Ectodermal cell (in vitro differentiated cells): ENCODE results near the gene MTSS2.
A peak's percentile ranks its signal among the peaks of the same experiment; 100 is the strongest.

Source experiments
- H3K27ac ChIP-seq: 2 replicates; pipeline ENCODE4 v1.7.0; 2013; ENCODE audit warnings: mild to moderate bottlenecking, low read depth, low read length; ENCODE audit not compliant: insufficient read depth, poor library complexity, severe bottlenecking
- H3K27me3 ChIP-seq: 2 replicates; pipeline ENCODE4 v1.7.0; 2013; ENCODE audit warnings: mild to moderate bottlenecking, low read length; ENCODE audit not compliant: insufficient read depth, control insufficient read depth, poor library complexity, severe bottlenecking
- H3K36me3 ChIP-seq: one replicate; pipeline ENCODE4 v1.7.0; 2013; ENCODE audit warnings: low read length; ENCODE audit not compliant: control insufficient read depth, insufficient read depth
- H3K4me1 ChIP-seq: one replicate; pipeline ENCODE4 v1.7.0; 2013; ENCODE audit warnings: low read length; ENCODE audit not compliant: control insufficient read depth, insufficient read depth
- H3K4me3 ChIP-seq: 2 replicates; pipeline ENCODE4 v1.7.0; 2013; ENCODE audit warnings: low read depth, low read length, control low read depth; ENCODE audit not compliant: insufficient read depth
- H3K9me3 ChIP-seq: 2 replicates; pipeline ENCODE4 v1.7.0; 2013; ENCODE audit warnings: mild to moderate bottlenecking, low read length, moderate library complexity; ENCODE audit not compliant: control insufficient read depth
- WGBS, 2 experiments: methylation state at CpG; one replicate each; pipeline ENCODE4 v1.1.7; 2013; ENCODE audit warnings: missing lambda C conversion rate in 2 of 2; 5-methylcytosine and 5-hydroxymethylcytosine counted together

MTSS2 gene

GRCh38 chr16:70686376-70687101 is 686 bp upstream of the MTSS2 start:
- WGBS, 2 experiments: 60 to 63% methylated on average over 29 of the region's 29 CpGs
- H3K36me3 ChIP-seq: no peaks in the 10 kb centered on the region
- peaks cover 37% of the 10 kb centered on the region for H3K4me1 ChIP-seq
- H3K27me3 ChIP-seq: no peaks in the 10 kb centered on the region
- no peak overlapping the region for H3K27ac ChIP-seq
- H3K4me3 ChIP-seq: peak overlapping the region; percentile 80
- no peaks in the 10 kb centered on the region for H3K9me3 ChIP-seq

GRCh38 chr16:70685061-70685937 is 554 bp downstream of the MTSS2 start:
- no peaks in the 10 kb centered on the region for H3K9me3 ChIP-seq
- H3K36me3 ChIP-seq: no peaks in the 10 kb centered on the region
- H3K27me3 ChIP-seq: no peaks in the 10 kb centered on the region
- peaks cover 29% of the 10 kb centered on the region for H3K4me1 ChIP-seq
- H3K4me3 ChIP-seq: peak overlapping the region; percentile 80
- 2 to 3% methylated on average over 89 to 90 of the region's 90 CpGs for WGBS, 2 experiments
- H3K27ac ChIP-seq: no peak overlapping the region

GRCh38 chr16:70684146-70685060 is 1.4 kb downstream of the MTSS2 start:
- H3K36me3 ChIP-seq: no peaks in the 10 kb centered on the region
- H3K27ac ChIP-seq: no peak overlapping the region
- 91% methylated on average over 14 of the region's 14 CpGs for WGBS, 2 experiments
- H3K9me3 ChIP-seq: no peaks in the 10 kb centered on the region
- H3K4me1 ChIP-seq: peaks cover 32% of the 10 kb centered on the region
- H3K4me3 ChIP-seq: peak overlapping the region; percentile 80
- no peaks in the 10 kb centered on the region for H3K27me3 ChIP-seq

GRCh38 chr16:70683146-70683944 is 2.5 kb downstream of the MTSS2 start:
- WGBS, 2 experiments: 95 to 96% methylated on average over 13 of the region's 13 CpGs
- Histone ChIP-seq H3K4me3 (no peak overlapping the region), H3K27me3 (no peaks in the 10 kb centered on the region), H3K27ac (no peak overlapping the region), H3K9me3 (no peaks in the 10 kb centered on the region), H3K4me1 (peaks cover 32% of the 10 kb centered on the region), H3K36me3 (no peaks in the 10 kb centered on the region)

- Histone ChIP-seq H3K27ac (no peak overlapping the region), H3K36me3 (no peaks in the 10 kb centered on the region), H3K4me3 (no peak overlapping the region), H3K9me3 (no peaks in the 10 kb centered on the region), H3K4me1 (peaks cover 24% of the 10 kb centered on the region), H3K27me3 (no peaks in the 10 kb centered on the region)
- 83 to 86% methylated on average over 12 to 14 of the region's 14 CpGs for WGBS, 2 experiments
Measured at GRCh38 chr16:70682239-70683145, 3.4 kb downstream of the MTSS2 start.

- Histone ChIP-seq H3K4me3 (no peak overlapping the region), H3K4me1 (peaks cover 15% of the 10 kb centered on the region), H3K36me3 (peaks cover under 1% of the 10 kb centered on the region), H3K9me3 (no peaks in the 10 kb centered on the region), H3K27me3 (no peaks in the 10 kb centered on the region), H3K27ac (no peak overlapping the region)
- WGBS, 2 experiments: 85 to 87% methylated on average over 12 to 13 of the region's 13 CpGs
Measured at GRCh38 chr16:70681382-70682238, 4.2 kb downstream of the MTSS2 start.

GRCh38 chr16:70680495-70681381 is 5.1 kb downstream of the MTSS2 start:
- Histone ChIP-seq H3K9me3 (no peaks in the 10 kb centered on the region), H3K4me1 (peaks cover 10% of the 10 kb centered on the region), H3K27me3 (no peaks in the 10 kb centered on the region), H3K4me3 (no peak overlapping the region), H3K36me3 (peaks cover 6% of the 10 kb centered on the region), H3K27ac (no peak overlapping the region)
- 90% methylated on average over 18 of the region's 18 CpGs for WGBS, 2 experiments
